GM13977 (cell line): ENCODE results near the gene CHST8.

ENCODE experiments used
- DNase-seq: peaks from one replicate; pipeline ENCODE4 v3.0.0; 2012; ENCODE audit warnings: low spot score
- CTCF ChIP-seq: IDR thresholded peaks from 2 replicates; pipeline ENCODE4 v1.5.1; 2012; ENCODE audit warnings: mild to moderate bottlenecking, control low read depth; ENCODE audit not compliant: insufficient read depth; ENCODE audit errors: extremely low read depth, missing control alignments
- in situ Hi-C: fragments of 300-500 bp; cut with MboI; formaldehyde crosslinking; loops from one replicate; pipeline ENCODE4 v1.12.0; 2022; ENCODE audit warnings: low sequenced_read_pairs, low pct_unique_long_range_greater_than_20kb, mixed read lengths, inconsistent platforms; ENCODE audit not compliant: unreplicated experiment

The CHST8 gene

GRCh38 chr19:33688171-33688992 is 66.6 kb downstream of the CHST8 start:
- no peak for DNase-seq
- in situ Hi-C loops, result no loop called here
- TF ChIP-seq CTCF, result no peak

- no peak for TF ChIP-seq CTCF
- DNase-seq, result no peak
- in situ Hi-C loops, result no loop called here
Observed at GRCh38 chr19:33689138-33689746, 67.5 kb downstream of the CHST8 start.

GRCh38 chr19:33689868-33690267 is 68.1 kb downstream of the CHST8 start:
- TF ChIP-seq CTCF, result no peak
- in situ Hi-C loops, result no loop called here
- no peak for DNase-seq

- in situ Hi-C loops, result no loop called here
- TF ChIP-seq CTCF, result no peak
- no peak for DNase-seq
Observed at GRCh38 chr19:33690378-33691029, 68.8 kb downstream of the CHST8 start.

- DNase-seq, result no peak
- no peak for TF ChIP-seq CTCF
- in situ Hi-C loops, result no loop called here
Observed at GRCh38 chr19:33691030-33691427, 69.3 kb downstream of the CHST8 start.

GRCh38 chr19:33691736-33692135 is 70.0 kb downstream of the CHST8 start:
- DNase-seq, result no peak
- in situ Hi-C loops, result no loop called here
- no peak for TF ChIP-seq CTCF
